ENCODE results near the gene ANKS1A. TPM values are rescaled to one million over a fixed set of nuclear protein-coding genes. Genes with fewer than 3 reads are reported as not detected.
"Not testable (repeated sequence)": the region's sequence is repeated elsewhere in the genome, so short reads cannot be mapped to it uniquely, and the experiment has no call there.

The ANKS1A gene
- polyA plus RNA-seq, 1 donor, result 40.8 TPM

GRCh38 chr6:34993213-34993612, 104.2 kb downstream of the ANKS1A start:
- DNase-seq (ENCODE audit: low read depth), result no peak

DNA sequence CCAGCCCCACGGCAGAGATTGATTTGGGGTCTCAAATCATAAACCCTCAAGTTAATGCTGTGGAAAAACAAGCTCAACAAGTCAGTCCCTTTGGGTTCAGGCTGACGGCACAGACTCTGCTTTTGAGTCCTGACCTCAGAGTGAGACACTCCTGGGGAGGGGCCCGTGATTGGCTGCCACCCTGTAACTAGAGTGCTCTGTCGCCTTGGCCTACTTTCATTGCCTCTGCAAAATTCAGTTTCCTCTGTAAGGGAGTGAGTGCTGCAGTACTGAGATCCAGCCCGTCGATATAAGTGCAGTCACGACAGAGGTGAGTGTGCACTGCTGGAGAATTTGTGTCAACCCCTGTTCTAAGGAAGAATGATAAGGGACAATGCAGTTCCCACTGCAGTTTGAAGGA, 105.6 kb downstream of the ANKS1A start:
- DNase-seq (ENCODE audit: low read depth), result no peak

- DNase-seq (ENCODE audit: low read depth), result not testable (repeated sequence)
Observed at GRCh38 chr6:34998417-34998816, 109.4 kb downstream of the ANKS1A start.

- DNase-seq (ENCODE audit: low read depth), result not testable (repeated sequence)
Observed at GRCh38 chr6:34999153-34999552, 110.1 kb downstream of the ANKS1A start.

- not testable (repeated sequence) for DNase-seq (ENCODE audit: low read depth)
Observed at GRCh38 chr6:34999962-35000361, 110.9 kb downstream of the ANKS1A start.

- DNase-seq (ENCODE audit: low read depth), result not testable (repeated sequence)
Observed at GRCh38 chr6:35001349-35001748, 112.3 kb downstream of the ANKS1A start.

DNA sequence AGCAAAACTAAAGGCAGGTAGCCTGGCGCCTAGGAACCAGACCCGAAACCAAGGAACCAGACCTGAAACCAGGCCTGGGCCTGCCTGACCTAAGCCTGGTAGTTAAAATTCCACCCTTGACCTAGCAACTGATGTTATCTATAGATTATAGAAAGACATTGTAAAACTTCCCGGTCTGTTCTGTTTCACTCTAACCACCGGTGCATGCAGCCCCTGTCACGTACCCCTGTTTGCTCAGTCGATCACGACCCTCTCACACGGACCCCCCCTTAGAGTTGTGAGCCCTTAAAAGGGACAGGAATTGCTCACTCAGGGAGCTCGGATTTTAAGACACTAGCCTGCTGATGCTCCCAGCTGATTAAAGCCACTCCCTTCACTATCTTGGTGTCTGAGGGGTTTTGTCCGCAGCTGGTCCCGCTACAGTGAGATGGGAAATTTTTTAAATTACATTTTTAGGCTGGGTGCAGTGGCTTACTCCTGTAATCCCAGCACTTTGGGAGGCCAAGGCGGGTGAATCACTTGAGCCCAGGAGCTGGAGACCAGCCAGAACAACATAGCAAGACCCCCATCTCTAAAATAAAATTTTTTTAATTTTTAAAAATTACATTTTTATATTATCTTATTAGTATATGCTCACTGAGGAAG, 115.0 kb downstream of the ANKS1A start:
- not testable (repeated sequence) for DNase-seq (ENCODE audit: low read depth)

DNA sequence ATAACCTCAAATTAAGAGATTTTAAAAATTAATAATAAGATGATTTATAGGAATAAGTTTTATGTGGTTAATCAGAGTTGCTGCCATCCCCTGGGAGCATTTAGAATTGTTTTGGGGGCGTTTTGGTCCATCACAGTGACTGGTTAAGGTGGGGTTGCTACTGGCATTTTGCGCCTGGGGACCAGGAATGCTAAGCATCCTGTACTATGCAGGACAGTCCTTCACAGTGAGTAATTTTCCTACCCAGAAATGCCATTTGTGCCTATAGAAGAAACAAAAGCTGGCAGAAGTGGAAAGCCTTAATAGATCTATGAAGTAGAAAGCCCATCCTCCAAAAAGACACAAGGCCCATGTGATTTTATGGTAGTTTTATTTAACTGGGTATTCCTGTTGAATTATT, 118.0 kb downstream of the ANKS1A start:
- DNase-seq (ENCODE audit: low read depth), result no peak

DNA sequence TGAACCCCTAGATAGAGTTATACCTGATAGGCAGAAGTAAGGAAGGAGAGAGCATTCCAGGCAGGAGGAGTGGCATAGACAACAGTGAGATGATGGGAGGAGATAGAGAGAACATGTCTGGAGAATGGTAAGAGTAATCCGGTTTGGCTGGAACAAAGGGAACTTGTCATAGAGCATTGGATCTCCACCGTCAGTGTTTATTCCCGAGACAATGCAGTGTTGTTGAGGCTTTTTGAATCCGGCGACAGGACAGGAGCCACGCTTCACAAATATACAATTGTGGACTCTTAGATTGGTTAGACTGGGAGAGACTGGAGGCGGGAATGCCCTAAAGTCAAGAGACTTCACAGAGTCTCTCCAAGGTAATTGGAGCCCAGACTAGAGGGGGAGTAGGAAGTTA, 119.8 kb downstream of the ANKS1A start:
- no peak for DNase-seq (ENCODE audit: low read depth)

DNA sequence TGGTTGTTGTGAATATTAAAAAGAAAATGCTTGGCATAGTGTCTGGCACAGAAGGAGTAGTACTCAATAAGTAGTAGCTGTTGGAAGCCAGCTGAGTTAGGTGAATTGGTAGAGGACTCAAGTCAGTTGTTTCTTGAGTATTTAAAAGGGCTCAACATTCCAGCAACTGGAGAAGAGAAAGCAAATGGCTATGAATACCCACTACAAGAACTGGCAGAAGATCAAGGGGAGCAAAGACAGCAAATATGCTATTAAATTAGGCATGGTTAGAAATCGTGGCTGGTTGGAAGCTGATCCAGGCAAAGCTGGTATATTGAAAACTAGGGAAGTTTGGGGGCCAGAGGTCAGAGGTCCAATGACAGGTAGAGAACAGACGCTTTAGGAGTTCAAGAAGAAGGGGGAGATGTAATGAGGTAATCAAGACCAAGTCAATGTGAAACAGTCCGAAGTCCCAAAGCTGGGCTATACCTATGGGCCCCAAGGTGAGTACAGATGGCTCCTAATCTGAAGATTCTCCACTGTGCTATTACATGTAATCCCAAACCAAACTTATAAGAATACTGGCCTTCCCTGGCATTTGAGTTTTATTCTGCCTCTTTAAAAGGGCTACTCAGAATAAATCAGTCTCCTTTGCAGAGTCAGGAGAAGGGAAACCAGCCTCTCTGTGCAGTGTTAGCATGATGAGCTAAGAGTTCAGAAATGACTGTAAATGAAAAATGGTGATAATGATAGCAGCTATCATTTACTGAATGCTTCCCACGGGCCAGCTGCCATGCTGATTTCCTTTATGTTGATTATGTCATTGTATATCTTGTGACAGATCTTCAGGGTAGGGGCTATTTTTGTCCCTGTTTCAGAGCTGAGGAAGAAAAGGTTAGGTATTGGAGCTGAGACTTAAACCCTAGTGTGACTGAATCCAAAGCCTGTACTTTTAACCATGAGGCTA, 122.3 kb downstream of the ANKS1A start:
- DNase-seq (ENCODE audit: low read depth), result no peak

DNA sequence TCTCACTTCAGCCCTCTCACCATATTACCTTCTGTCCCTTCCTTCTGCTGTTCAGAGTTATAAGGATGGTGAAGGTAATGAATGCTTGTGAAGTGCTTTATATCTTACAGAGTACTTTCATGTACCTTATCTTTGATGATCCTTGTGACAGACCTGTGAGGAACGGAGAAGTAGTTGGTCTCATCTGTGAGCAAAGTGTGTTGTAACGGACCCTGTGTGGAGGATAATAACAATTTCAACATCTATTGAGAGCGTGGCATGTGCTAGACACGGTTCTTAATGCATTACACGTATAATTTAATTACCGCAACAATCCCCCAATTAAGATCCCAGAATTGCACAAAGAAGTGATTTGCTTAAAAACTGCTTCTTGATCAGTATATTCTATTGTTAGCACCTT, 124.6 kb downstream of the ANKS1A start:
- no peak for DNase-seq (ENCODE audit: low read depth)

DNA sequence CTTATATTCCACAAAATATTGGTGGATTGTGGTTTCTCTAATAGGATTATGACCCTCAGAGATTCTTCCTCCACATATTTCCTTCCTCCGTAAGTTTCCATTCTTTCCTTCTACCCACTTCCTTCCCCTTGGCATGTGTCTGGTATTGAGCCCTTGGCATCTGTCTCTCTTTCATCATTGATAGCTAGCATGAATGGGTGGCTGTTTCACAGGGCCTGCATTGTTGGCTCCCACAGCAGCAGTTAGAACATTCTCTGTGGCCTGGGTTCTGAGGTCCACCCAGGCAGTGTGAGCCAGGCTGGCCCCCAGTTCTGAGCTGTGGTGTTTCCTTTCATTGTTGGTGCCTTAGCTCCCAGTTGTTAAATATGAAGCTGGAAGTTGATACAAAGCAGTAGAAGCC, 125.3 kb downstream of the ANKS1A start:
- no peak for DNase-seq (ENCODE audit: low read depth)

DNA sequence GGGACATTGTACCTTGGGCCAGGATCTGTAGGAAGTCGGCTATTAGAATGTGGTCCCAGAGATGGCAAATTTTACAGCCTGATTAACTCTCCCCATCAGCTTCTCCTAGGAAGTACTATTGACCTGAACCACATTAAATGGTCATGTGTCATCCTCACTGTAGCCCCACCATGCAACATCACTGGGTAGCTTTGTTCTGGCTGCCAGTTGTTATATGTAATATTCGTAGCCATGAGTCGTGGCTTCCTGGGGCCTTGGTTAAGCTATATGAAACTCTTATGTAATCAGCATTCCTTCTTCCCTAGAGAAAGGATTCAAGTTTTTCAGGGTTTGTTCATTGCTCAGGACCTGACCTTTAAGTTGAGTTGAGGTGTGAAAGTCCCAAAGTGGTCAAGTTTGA, 125.7 kb downstream of the ANKS1A start:
- DNase-seq (ENCODE audit: low read depth), result no peak

GRCh38 chr6:35015476-35015875, 126.4 kb downstream of the ANKS1A start:
- no peak for DNase-seq (ENCODE audit: low read depth)

GRCh38 chr6:35015996-35016395, 126.9 kb downstream of the ANKS1A start:
- DNase-seq (ENCODE audit: low read depth), result no peak

GRCh38 chr6:35016502-35017321, 127.7 kb downstream of the ANKS1A start:
- DNase-seq (ENCODE audit: low read depth), result peak; percentile 77

DNA sequence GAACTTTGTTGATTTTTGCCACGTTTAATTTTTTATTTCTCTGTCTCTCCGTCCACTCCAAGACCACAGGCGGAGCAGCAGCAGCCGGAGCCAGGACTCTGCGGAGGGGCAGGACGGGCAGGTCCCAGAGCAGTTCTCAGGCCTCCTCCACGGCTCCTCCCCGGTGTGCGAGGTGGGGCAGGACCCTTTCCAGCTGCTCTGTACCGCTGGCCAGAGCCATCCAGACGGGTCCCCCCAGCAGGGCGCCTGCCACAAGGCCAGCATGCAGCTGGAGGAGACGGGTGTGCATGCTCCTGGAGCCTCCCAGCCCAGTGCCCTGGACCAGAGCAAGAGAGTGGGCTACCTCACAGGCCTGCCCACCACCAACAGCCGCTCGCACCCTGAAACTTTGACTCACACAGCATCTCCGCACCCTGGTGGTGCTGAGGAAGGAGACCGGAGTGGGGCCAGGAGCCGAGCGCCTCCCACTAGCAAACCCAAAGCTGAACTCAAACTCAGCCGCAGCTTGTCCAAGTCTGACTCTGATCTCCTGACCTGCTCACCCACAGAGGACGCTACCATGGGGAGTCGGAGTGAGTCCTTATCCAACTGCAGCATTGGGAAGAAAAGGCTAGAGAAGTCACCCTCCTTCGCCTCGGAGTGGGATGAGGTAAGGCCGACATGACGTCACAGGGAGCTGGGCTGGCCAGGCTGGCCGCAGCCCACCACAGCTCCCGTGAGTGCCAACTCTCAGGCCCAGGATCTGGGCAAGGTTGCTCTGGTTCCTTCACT, 128.5 kb downstream of the ANKS1A start:
- no peak for DNase-seq (ENCODE audit: low read depth)

GRCh38 chr6:35018182-35018519, 129.1 kb downstream of the ANKS1A start:
- DNase-seq (ENCODE audit: low read depth), result no peak

GRCh38 chr6:35018746-35019145, 129.7 kb downstream of the ANKS1A start:
- no peak for DNase-seq (ENCODE audit: low read depth)

- DNase-seq (ENCODE audit: low read depth), result no peak
Observed at GRCh38 chr6:35019171-35019570, 130.1 kb downstream of the ANKS1A start.

DNA sequence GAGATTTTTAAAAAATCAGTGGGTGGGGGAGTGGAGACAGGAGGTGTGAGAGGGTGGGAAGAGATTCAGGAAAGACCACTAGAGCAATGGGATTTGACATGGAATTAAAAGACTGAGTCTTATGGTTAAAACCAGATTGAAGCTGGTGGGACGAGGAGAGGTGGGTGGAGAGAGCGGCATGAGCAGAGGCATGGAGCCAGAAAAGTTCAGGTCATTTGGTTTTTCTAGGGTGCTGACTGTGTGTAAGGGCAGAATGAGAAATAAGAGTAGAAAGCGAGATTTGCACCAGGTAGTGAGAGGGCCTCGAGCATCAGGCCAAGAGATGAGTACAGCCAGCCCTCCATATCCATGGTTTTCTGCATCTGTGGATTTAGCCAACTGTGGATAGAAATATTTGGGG, 130.8 kb downstream of the ANKS1A start:
- DNase-seq (ENCODE audit: low read depth), result no peak

DNA sequence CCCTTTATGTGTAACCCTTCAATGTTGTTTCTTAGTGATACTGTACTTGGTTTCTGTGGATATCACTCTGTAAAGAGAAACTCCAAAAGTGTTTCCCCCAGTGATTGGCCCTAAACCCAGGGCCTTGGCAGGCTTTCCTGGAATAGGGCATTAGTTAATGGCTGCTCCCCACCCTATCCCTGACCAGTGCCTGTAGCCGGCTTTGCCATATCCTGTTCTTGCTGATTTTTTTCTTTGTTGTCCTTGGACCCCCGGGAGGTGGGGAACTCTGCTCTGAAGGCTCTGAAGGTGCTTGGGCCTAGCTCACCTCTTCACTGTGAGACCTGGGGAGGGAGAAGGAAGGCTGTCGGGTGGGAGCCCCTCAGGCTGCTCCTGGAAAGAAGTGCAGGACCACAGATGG, 131.9 kb downstream of the ANKS1A start:
- no peak for DNase-seq (ENCODE audit: low read depth)
